ENCODE results near the gene PTPN12.
"Not testable (repeated sequence)": the region's sequence is repeated elsewhere in the genome, so short reads cannot be mapped to it uniquely, and the experiment has no call there.

The PTPN12 gene

DNA sequence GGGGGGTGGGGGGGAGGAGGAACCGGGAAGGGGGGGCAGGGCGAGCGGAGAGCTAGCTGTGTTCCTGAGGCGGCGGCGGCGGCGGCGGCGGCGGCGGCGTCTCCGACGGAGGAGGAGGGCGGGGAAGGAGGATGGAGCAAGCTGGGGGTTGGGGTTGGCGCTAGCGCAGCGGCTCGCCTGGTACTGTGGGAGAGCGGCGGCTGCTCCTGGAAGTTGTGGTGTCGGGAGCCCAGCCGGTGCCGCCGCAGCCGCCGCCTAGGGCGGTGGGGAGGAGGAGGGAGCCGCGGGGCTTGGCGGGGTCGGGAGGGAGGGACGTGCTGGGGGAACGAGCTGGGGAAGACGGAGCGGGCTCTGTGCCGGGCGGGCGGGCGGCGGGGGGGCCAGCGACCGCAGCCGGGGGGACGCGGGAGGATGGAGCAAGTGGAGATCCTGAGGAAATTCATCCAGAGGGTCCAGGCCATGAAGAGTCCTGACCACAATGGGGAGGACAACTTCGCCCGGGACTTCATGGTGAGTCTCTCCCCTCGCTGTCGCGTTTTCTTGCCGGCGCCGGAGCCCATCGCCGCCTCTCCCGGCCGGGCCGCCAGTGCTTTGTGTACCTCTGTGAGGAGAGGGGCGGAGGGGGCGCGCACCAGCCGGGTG is at the start of gene PTPN12:
PTPN12 (plus strand) TSS at position 160 of the 642 bp plus-strand sequence; CDS start at position 412, 252 bp downstream.
- no peaks in the 10 kb centered on the region for H3K36me3 ChIP-seq (ENCODE audit: control insufficient read depth in 2 of 2, insufficient read depth in 2 of 2, low read length in 2 of 2)
- peak within 1 kb of the TSS; percentile 89 to 97 for H3K4me3 ChIP-seq (ENCODE audit: low read length in 2 of 2)
- no peaks in the 10 kb centered on the region for H3K9me3 ChIP-seq (ENCODE audit: control insufficient read depth in 2 of 2, low read length in 2 of 2)
- H3K27me3 ChIP-seq (ENCODE audit: control insufficient read depth in 1 of 2, insufficient read depth in 2 of 2, low read length in 2 of 2): no peaks in the 10 kb centered on the region
- H3K9ac ChIP-seq (ENCODE audit: low read length in 2 of 2): peak within 1 kb of the TSS; percentile 94 to 97
- peak within 1 kb of the TSS; percentile 93 for H3K27ac ChIP-seq (ENCODE audit: low read length)
- H3K4me1 ChIP-seq (ENCODE audit: control insufficient read depth, insufficient read depth, low read length): peaks cover 12% of the 10 kb centered on the region

DNA sequence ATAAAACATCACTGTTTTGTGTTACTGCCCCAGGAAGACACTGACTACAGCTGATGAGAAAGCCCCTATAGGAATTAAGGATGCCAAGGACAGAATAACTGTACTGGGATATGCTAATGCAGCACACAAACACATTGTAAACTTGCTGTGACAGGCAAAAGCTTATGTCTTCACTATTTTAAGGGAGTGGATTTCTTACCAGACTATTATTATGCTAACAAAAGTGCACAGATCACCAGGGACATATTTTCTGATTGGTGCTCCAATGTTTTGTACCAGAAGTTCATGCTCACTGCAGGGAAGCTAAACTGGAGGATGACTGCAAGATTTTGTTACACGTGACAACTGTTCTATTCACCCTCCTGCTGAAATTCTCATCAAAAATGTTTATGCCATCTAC is 48.1 kb upstream of the PTPN12 start:
- H3K4me1 ChIP-seq (ENCODE audit: control insufficient read depth, insufficient read depth, low read length): no peaks in the 10 kb centered on the region
- no peak overlapping the region for H3K4me3 ChIP-seq (ENCODE audit: low read length in 2 of 2)
- no peak overlapping the region for H3K27ac ChIP-seq (ENCODE audit: low read length)
- H3K9me3 ChIP-seq (ENCODE audit: control insufficient read depth in 2 of 2, low read length in 2 of 2): no peaks in the 10 kb centered on the region
- no peaks in the 10 kb centered on the region for H3K27me3 ChIP-seq (ENCODE audit: control insufficient read depth in 1 of 2, insufficient read depth in 2 of 2, low read length in 2 of 2)
- H3K36me3 ChIP-seq (ENCODE audit: control insufficient read depth in 2 of 2, insufficient read depth in 2 of 2, low read length in 2 of 2): no peaks in the 10 kb centered on the region
- H3K9ac ChIP-seq (ENCODE audit: low read length in 2 of 2): no peak overlapping the region

DNA sequence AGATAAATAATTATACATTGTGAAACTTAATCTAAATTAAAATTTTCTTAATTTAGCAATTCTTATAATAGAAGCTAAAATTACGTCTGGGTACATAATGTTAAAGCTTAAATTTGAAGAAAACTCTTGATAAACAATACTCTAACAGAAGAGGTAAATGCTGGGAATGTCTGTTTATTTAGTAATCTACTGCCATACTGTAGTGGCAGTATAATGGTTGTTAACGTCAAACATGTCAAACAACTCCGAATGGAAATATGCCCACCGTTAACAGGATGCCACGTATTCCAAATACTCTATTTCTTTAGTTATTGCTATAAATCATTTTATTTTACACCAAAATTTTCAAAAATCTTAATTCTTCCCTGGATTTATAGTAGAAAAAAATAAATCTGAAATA is 40.0 kb upstream of the PTPN12 start:
- no peak overlapping the region for H3K27ac ChIP-seq (ENCODE audit: low read length)
- no peaks in the 10 kb centered on the region for H3K9me3 ChIP-seq (ENCODE audit: control insufficient read depth in 2 of 2, low read length in 2 of 2)
- H3K9ac ChIP-seq (ENCODE audit: low read length in 2 of 2): no peak overlapping the region
- no peak overlapping the region for H3K4me3 ChIP-seq (ENCODE audit: low read length in 2 of 2)
- no peaks in the 10 kb centered on the region for H3K36me3 ChIP-seq (ENCODE audit: control insufficient read depth in 2 of 2, insufficient read depth in 2 of 2, low read length in 2 of 2)
- H3K4me1 ChIP-seq (ENCODE audit: control insufficient read depth, insufficient read depth, low read length): no peaks in the 10 kb centered on the region
- no peaks in the 10 kb centered on the region for H3K27me3 ChIP-seq (ENCODE audit: control insufficient read depth in 1 of 2, insufficient read depth in 2 of 2, low read length in 2 of 2)

DNA sequence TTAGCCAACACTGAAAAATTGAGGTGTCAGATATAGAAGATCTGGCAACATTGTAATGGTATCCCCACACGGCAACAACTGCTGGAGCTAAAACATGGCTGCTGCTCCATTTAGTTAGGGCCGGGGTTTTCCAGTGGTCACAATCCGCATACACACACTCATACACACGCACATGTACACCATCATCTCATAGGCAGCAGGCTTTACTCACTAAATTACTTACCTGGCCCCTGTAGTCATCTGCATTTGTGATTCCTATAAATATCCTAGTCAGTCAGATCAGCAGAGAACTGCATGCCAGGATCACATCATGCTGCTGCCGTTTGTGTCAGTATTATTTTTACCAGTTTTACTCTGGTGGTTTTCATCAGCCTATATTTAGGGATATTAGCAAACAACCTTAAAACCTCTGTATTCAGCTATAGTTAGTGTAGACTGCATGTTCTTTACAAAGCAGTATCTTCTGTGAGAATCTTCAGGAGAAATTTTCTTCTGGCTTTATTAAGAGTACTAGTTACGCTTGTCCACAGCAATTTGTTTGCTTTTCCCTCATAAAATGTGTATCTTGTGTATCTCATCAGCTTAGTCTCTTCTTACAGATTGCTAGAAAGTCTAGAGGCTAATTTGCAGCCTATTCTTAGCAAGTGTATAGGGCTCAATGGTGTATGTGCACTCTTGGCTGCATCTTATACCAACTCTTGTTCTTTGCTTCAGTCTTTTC is 38.3 kb upstream of the PTPN12 start:
- H3K27ac ChIP-seq (ENCODE audit: low read length): no peak overlapping the region
- no peak overlapping the region for H3K4me3 ChIP-seq (ENCODE audit: low read length in 2 of 2)
- H3K9me3 ChIP-seq (ENCODE audit: control insufficient read depth in 2 of 2, low read length in 2 of 2): no peaks in the 10 kb centered on the region
- H3K9ac ChIP-seq (ENCODE audit: low read length in 2 of 2): no peak overlapping the region
- H3K27me3 ChIP-seq (ENCODE audit: control insufficient read depth in 1 of 2, insufficient read depth in 2 of 2, low read length in 2 of 2): no peaks in the 10 kb centered on the region
- no peaks in the 10 kb centered on the region for H3K4me1 ChIP-seq (ENCODE audit: control insufficient read depth, insufficient read depth, low read length)
- H3K36me3 ChIP-seq (ENCODE audit: control insufficient read depth in 2 of 2, insufficient read depth in 2 of 2, low read length in 2 of 2): no peaks in the 10 kb centered on the region

DNA sequence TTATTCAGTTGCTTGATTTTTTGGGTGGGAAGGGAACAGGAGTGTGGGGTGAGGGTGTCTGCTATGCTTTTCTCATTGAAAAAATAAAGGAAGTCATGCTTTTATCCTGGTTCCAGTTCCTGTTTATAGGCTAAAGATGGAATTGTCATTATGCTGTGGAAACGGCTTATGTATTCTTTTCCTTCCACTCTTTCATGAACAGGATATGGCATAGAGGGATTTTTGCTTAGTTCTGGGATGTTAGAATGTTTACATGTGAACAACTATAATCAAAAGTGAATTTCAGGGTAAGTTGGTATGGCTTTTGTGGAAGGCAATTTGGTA is 35.9 kb upstream of the PTPN12 start:
- H3K27ac ChIP-seq (ENCODE audit: low read length): no peak overlapping the region
- no peaks in the 10 kb centered on the region for H3K27me3 ChIP-seq (ENCODE audit: control insufficient read depth in 1 of 2, insufficient read depth in 2 of 2, low read length in 2 of 2)
- H3K9ac ChIP-seq (ENCODE audit: low read length in 2 of 2): no peak overlapping the region
- no peaks in the 10 kb centered on the region for H3K36me3 ChIP-seq (ENCODE audit: control insufficient read depth in 2 of 2, insufficient read depth in 2 of 2, low read length in 2 of 2)
- H3K4me1 ChIP-seq (ENCODE audit: control insufficient read depth, insufficient read depth, low read length): no peaks in the 10 kb centered on the region
- H3K4me3 ChIP-seq (ENCODE audit: low read length in 2 of 2): no peak overlapping the region
- no peaks in the 10 kb centered on the region for H3K9me3 ChIP-seq (ENCODE audit: control insufficient read depth in 2 of 2, low read length in 2 of 2)

DNA sequence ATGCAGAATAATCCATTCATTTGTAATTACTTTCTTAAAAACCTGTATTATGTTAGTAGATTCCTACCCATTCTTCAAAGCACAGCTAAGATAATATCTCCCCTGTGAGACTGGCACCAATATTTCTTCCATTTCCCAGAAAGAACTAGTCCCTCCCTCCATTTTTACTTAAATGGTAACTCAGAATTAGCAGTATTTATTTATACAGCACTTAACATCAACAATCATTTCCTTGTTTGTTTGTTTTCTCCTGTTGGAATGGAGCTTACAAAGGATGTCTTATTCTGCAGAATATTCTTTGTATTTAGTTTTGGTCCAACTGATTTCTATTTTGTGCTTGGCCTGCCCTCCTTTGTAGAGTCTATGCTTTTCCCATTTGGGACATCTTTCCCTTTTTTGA is 32.1 kb upstream of the PTPN12 start:
- Histone ChIP-seq H3K9ac (ENCODE audit: low read length in 2 of 2) (no peak overlapping the region), H3K36me3 (ENCODE audit: control insufficient read depth in 2 of 2, insufficient read depth in 2 of 2, low read length in 2 of 2) (no peaks in the 10 kb centered on the region), H3K4me3 (ENCODE audit: low read length in 2 of 2) (no peak overlapping the region), H3K27ac (ENCODE audit: low read length) (no peak overlapping the region), H3K27me3 (ENCODE audit: control insufficient read depth in 1 of 2, insufficient read depth in 2 of 2, low read length in 2 of 2) (no peaks in the 10 kb centered on the region), H3K9me3 (ENCODE audit: control insufficient read depth in 2 of 2, low read length in 2 of 2) (no peaks in the 10 kb centered on the region), H3K4me1 (ENCODE audit: control insufficient read depth, insufficient read depth, low read length) (no peaks in the 10 kb centered on the region)

DNA sequence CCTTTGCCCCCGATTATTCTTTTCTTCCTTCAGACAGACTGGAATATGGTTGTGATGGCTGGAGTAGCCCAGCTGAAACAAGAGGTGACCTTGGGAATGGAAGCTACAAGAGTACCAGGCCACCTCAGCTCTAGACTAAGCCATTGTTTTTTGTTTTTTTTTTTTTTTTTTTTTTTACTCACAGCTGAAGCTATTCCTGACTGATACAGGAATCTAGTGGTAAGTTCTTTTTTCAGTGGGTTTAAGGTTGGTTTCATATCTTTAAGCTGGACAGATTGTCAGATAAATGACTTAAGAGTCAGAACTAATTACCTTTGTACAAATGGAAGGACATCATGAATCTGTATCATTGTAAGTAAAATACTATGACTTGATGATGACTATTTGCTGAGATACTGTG is 30.2 kb upstream of the PTPN12 start:
- no peaks in the 10 kb centered on the region for H3K9me3 ChIP-seq (ENCODE audit: control insufficient read depth in 2 of 2, low read length in 2 of 2)
- H3K4me1 ChIP-seq (ENCODE audit: control insufficient read depth, insufficient read depth, low read length): no peaks in the 10 kb centered on the region
- H3K9ac ChIP-seq (ENCODE audit: low read length in 2 of 2): no peak overlapping the region
- H3K36me3 ChIP-seq (ENCODE audit: control insufficient read depth in 2 of 2, insufficient read depth in 2 of 2, low read length in 2 of 2): no peaks in the 10 kb centered on the region
- H3K27me3 ChIP-seq (ENCODE audit: control insufficient read depth in 1 of 2, insufficient read depth in 2 of 2, low read length in 2 of 2): no peaks in the 10 kb centered on the region
- H3K4me3 ChIP-seq (ENCODE audit: low read length in 2 of 2): no peak overlapping the region
- H3K27ac ChIP-seq (ENCODE audit: low read length): no peak overlapping the region

DNA sequence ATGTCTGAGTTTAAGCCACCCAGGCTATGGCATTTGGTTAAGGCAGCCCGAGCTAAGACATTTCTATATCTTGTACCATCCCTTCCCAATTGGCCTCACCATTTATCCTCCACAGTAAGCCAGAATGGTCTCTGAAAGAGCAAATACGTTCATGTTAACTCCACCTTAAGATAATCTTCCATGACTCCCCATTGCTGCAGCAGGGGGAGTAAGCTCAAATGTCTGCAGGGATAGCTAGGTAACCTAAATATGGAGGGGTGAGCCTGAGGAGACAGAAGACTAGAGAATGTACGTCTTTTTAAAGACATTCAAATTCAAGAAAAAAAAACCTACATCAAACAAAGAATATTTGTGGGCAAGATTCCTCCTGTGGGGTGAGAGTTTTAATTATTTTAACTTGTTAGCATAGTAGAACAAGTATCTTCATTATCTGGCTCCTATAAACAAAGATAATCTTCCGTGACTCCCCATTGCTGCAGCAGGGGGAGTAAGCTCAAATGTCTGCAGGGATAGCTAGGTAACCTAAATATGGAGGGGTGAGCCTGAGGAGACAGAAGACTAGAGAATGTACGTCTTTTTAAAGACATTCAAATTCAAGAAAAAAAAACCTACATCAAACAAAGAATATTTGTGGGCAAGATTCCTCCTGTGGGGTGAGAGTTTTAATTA is 24.0 kb upstream of the PTPN12 start:
- H3K4me1 ChIP-seq (ENCODE audit: control insufficient read depth, insufficient read depth, low read length); H3K4me3 ChIP-seq (ENCODE audit: low read length in 2 of 2); H3K9ac ChIP-seq (ENCODE audit: low read length in 2 of 2); H3K9me3 ChIP-seq (ENCODE audit: control insufficient read depth in 2 of 2, low read length in 2 of 2); H3K27me3 ChIP-seq (ENCODE audit: control insufficient read depth in 1 of 2, insufficient read depth in 2 of 2, low read length in 2 of 2); H3K27ac ChIP-seq (ENCODE audit: low read length); H3K36me3 ChIP-seq (ENCODE audit: control insufficient read depth in 2 of 2, insufficient read depth in 2 of 2, low read length in 2 of 2): not testable (repeated sequence)

DNA sequence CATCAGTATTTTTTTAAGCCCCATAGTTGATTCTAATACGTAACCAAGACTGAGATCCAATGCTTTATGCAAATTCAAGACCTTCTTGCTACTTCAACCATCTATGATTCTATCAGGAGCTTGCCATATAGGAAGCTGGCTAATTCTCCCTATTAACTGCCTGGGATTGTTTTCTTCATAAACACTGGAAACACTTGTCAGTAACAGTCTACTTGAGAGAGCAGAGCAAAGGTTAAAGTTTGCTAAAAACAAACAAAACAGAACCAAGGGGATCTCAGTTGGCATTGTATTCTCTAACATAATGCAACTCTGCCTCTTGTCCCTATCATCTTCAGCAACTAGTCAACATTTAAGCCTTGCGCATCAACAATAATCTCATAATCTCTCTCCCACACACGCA is 21.0 kb upstream of the PTPN12 start:
- H3K9ac ChIP-seq (ENCODE audit: low read length in 2 of 2): no peak overlapping the region
- H3K4me1 ChIP-seq (ENCODE audit: control insufficient read depth, insufficient read depth, low read length): no peaks in the 10 kb centered on the region
- no peaks in the 10 kb centered on the region for H3K27me3 ChIP-seq (ENCODE audit: control insufficient read depth in 1 of 2, insufficient read depth in 2 of 2, low read length in 2 of 2)
- H3K4me3 ChIP-seq (ENCODE audit: low read length in 2 of 2): no peak overlapping the region
- H3K9me3 ChIP-seq (ENCODE audit: control insufficient read depth in 2 of 2, low read length in 2 of 2): no peaks in the 10 kb centered on the region
- no peak overlapping the region for H3K27ac ChIP-seq (ENCODE audit: low read length)
- H3K36me3 ChIP-seq (ENCODE audit: control insufficient read depth in 2 of 2, insufficient read depth in 2 of 2, low read length in 2 of 2): no peaks in the 10 kb centered on the region

DNA sequence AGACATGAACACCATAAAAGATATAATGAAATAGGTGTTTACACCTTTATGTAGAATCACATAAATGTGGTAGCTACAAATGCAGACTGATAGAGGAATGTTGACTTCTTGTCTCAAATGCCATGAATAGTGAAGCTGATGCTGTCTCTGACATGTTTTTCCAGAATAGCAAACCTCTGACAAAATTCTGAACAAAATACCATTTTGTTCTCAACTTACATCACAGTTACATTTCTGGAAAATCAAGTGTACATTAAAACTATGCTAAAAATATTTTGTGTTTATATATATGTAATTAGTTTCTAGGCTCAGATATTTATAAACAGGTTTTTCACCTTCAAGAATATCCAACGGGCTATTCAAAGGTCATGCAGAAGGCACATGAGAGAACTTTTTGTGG is 16.8 kb upstream of the PTPN12 start:
- H3K27me3 ChIP-seq (ENCODE audit: control insufficient read depth in 1 of 2, insufficient read depth in 2 of 2, low read length in 2 of 2): no peaks in the 10 kb centered on the region
- no peak overlapping the region for H3K9ac ChIP-seq (ENCODE audit: low read length in 2 of 2)
- H3K9me3 ChIP-seq (ENCODE audit: control insufficient read depth in 2 of 2, low read length in 2 of 2): no peaks in the 10 kb centered on the region
- no peak overlapping the region for H3K4me3 ChIP-seq (ENCODE audit: low read length in 2 of 2)
- no peaks in the 10 kb centered on the region for H3K4me1 ChIP-seq (ENCODE audit: control insufficient read depth, insufficient read depth, low read length)
- H3K27ac ChIP-seq (ENCODE audit: low read length): no peak overlapping the region
- H3K36me3 ChIP-seq (ENCODE audit: control insufficient read depth in 2 of 2, insufficient read depth in 2 of 2, low read length in 2 of 2): no peaks in the 10 kb centered on the region

DNA sequence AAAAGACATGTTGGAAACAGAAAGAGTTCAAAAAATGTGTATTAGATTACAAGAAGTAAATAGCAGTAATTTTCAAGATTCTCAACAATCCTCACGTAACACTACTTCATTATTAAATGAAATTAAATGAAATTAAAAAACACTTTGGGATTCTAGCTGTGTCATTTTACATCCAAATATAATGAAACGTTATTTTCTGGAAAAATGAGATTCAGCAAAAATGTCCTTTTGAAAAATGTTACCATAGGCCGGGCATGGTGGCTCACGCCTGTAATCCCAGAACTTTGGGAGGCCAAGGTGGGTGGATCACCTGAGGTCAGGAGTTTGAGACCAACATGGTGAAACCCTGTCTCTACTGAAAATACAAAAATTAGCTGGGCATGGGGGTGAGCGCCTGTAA is 15.6 kb upstream of the PTPN12 start:
- H3K27ac ChIP-seq (ENCODE audit: low read length): not testable (repeated sequence)

More for the DNA sequence above, 15.6 kb upstream of the PTPN12 start:
- not testable (repeated sequence) for H3K4me1 ChIP-seq (ENCODE audit: control insufficient read depth, insufficient read depth, low read length); H3K36me3 ChIP-seq (ENCODE audit: control insufficient read depth in 2 of 2, insufficient read depth in 2 of 2, low read length in 2 of 2); H3K27me3 ChIP-seq (ENCODE audit: control insufficient read depth in 1 of 2, insufficient read depth in 2 of 2, low read length in 2 of 2); H3K9me3 ChIP-seq (ENCODE audit: control insufficient read depth in 2 of 2, low read length in 2 of 2); H3K9ac ChIP-seq (ENCODE audit: low read length in 2 of 2); H3K4me3 ChIP-seq (ENCODE audit: low read length in 2 of 2)

All from stomach smooth muscle (tissue), 2 donors.